Fibroblast of lung (primary cell): ENCODE measurements around the gene SRGAP1. TPM values are rescaled to one million over a fixed set of nuclear protein-coding genes. Genes with fewer than 3 reads are reported as not detected.
A peak's percentile ranks its signal among the peaks of the same experiment; 100 is the strongest.

ENCODE experiments used
- DNase-seq, 2 donors: peaks; one replicate each; pipeline versions ENCODE4 v3.0.0 to v3.0.0-alpha.2; 2010; ENCODE audit warnings: low read depth in 2 of 2
- H2AFZ ChIP-seq: 2 replicates; pipeline ENCODE4 v1.5.1; 2012; ENCODE audit warnings: low read length, control low read depth, inconsistent platforms
- H3K27ac ChIP-seq: 2 replicates; pipeline ENCODE4 v1.5.1; 2011; ENCODE audit warnings: low read length, control low read depth; ENCODE audit not compliant: insufficient read depth
- H3K27me3 ChIP-seq: 2 replicates; pipeline ENCODE4 v1.5.1; 2011; ENCODE audit warnings: mild to moderate bottlenecking, low read length; ENCODE audit not compliant: control insufficient read depth, insufficient read depth
- H3K36me3 ChIP-seq: 2 replicates; pipeline ENCODE4 v1.5.1; 2011; ENCODE audit warnings: low read length; ENCODE audit not compliant: control insufficient read depth, insufficient read depth
- H3K4me1 ChIP-seq: 2 replicates; pipeline ENCODE4 v1.5.1; 2011; ENCODE audit warnings: low read length; ENCODE audit not compliant: control insufficient read depth, insufficient read depth; ENCODE audit errors: extremely low read depth
- H3K4me2 ChIP-seq: 2 replicates; pipeline ENCODE4 v1.5.1; 2011; ENCODE audit warnings: low read length, control low read depth; ENCODE audit not compliant: insufficient read depth; ENCODE audit errors: extremely low read depth
- H3K4me3 ChIP-seq, 4 experiments: fragments of 200-600 bp in 1 of 4; sonication (generic) in 1 of 4; replicated peaks in 1 of 4; 2 replicates each; pipeline ENCODE4 v1.5.1; 2011 to 2016; ENCODE audit warnings: low read length in 4 of 4, low read depth in 3 of 4, mild to moderate bottlenecking in 3 of 4, control low read depth in 2 of 4, inconsistent platforms in 1 of 4, mixed read lengths in 1 of 4; ENCODE audit not compliant: insufficient read depth in 1 of 4; ENCODE audit errors: control extremely low read depth in 1 of 4
- H3K79me2 ChIP-seq: 2 replicates; pipeline ENCODE4 v1.5.1; 2012; ENCODE audit warnings: mild to moderate bottlenecking, low read length, inconsistent platforms; ENCODE audit not compliant: control insufficient read depth, insufficient read depth
- H3K9ac ChIP-seq: 2 replicates; pipeline ENCODE4 v1.5.1; 2011; ENCODE audit warnings: mild to moderate bottlenecking, low read length, control low read depth; ENCODE audit not compliant: insufficient read depth
- H3K9me3 ChIP-seq: 2 replicates; pipeline ENCODE4 v1.5.1; 2012; ENCODE audit warnings: low read depth, low read length; ENCODE audit not compliant: control insufficient read depth, insufficient read depth
- H4K20me1 ChIP-seq: 2 replicates; pipeline ENCODE4 v1.5.1; 2011; ENCODE audit warnings: low read length; ENCODE audit not compliant: control insufficient read depth, insufficient read depth; ENCODE audit errors: extremely low read depth
- EZH2 ChIP-seq: IDR thresholded peaks from 2 replicates; pipeline ENCODE4 v1.5.1; 2012; ENCODE audit warnings: low read length, control low read depth, mild to moderate bottlenecking; ENCODE audit errors: missing control alignments
- polyA plus RNA-seq, 2 donors: library from polyadenylated mRNA; depleted of rRNA in 1 of 2; stranded (reverse) in 1 of 2; unstranded in 1 of 2; fragments of >200 nt; gene quantifications; 2 replicates each; pipeline ENCODE4 v1.2.1, GENCODE V29; 2011 to 2012; ENCODE audit warnings: missing spikeins in 1 of 2
- total RNA-seq: library from RNA; depleted of rRNA; stranded (reverse); fragments of >200 nt; gene quantifications from 2 replicates; pipeline ENCODE4 v1.2.1, GENCODE V29; 2014
- TF ChIP-seq, protein P1 (sequence below), 2 donors: IDR thresholded peaks in 1 of 2; conservative IDR thresholded peaks in 1 of 2; 1 replicate in 1 of 2; 2 replicates in 1 of 2; pipeline ENCODE4 v1.5.1; 2011 to 2012; ENCODE audit warnings: low read length in 2 of 2, control low read depth in 1 of 2, inconsistent platforms in 1 of 2, low read depth in 1 of 2, mild to moderate bottlenecking in 1 of 2

The SRGAP1 gene
- total and polyA plus RNA-seq, 2 donors (not counting 1 experiment from before 2014, with no cell fraction given): 18.9 to 30.2 TPM

DNA sequence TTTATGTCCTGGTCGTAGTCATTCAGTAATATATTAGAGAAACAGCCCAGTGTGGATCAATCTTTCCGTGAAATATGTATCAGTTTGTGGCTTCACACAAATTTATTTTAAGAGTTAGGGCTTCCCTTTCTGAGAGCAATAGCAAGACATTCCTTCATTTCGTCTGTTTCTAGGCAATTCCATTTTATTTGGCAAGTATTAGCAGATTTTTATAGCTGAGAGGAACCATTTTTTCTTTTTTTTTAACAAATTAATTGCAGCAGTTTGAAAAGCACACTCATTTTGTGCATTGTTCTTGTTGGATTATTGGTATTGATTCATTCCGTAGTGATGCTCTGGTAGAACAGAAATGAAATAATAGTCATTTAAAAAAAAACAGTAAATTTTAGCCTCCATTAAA lies 132.9 kb downstream of the SRGAP1 start:
- peak overlapping the region; percentile 60 for H3K27ac ChIP-seq
- peaks cover 56% of the 10 kb centered on the region for H3K79me2 ChIP-seq
- H3K4me2 ChIP-seq: no peak overlapping the region
- H3K4me1 ChIP-seq: no peaks in the 10 kb centered on the region
- no peak for TF ChIP-seq EZH2
- TF ChIP-seq, protein P1, sequence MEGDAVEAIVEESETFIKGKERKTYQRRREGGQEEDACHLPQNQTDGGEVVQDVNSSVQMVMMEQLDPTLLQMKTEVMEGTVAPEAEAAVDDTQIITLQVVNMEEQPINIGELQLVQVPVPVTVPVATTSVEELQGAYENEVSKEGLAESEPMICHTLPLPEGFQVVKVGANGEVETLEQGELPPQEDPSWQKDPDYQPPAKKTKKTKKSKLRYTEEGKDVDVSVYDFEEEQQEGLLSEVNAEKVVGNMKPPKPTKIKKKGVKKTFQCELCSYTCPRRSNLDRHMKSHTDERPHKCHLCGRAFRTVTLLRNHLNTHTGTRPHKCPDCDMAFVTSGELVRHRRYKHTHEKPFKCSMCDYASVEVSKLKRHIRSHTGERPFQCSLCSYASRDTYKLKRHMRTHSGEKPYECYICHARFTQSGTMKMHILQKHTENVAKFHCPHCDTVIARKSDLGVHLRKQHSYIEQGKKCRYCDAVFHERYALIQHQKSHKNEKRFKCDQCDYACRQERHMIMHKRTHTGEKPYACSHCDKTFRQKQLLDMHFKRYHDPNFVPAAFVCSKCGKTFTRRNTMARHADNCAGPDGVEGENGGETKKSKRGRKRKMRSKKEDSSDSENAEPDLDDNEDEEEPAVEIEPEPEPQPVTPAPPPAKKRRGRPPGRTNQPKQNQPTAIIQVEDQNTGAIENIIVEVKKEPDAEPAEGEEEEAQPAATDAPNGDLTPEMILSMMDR (conservative IDR thresholded peaks at IDR 0.05 in 1 of 2, IDR thresholded peaks at IDR 0.05 in 1 of 2; ENCODE audit: low read depth in 1 of 2, low read length in 2 of 2): no peak
- H3K9ac ChIP-seq: no peak overlapping the region
- DNase-seq: no peak
- H3K4me3 ChIP-seq: no peak overlapping the region
- no peaks in the 10 kb centered on the region for H3K27me3 ChIP-seq
- no peak overlapping the region for H2AFZ ChIP-seq
- H3K36me3 ChIP-seq: no peaks in the 10 kb centered on the region
- H4K20me1 ChIP-seq: no peaks in the 10 kb centered on the region
- no peaks in the 10 kb centered on the region for H3K9me3 ChIP-seq

- peaks cover 60% of the 10 kb centered on the region for H3K79me2 ChIP-seq
- no peak overlapping the region for H3K4me3 ChIP-seq
- H3K27ac ChIP-seq: peak overlapping the region; percentile 60
- H3K4me1 ChIP-seq: no peaks in the 10 kb centered on the region
- no peaks in the 10 kb centered on the region for H4K20me1 ChIP-seq
- H3K36me3 ChIP-seq: no peaks in the 10 kb centered on the region
- peak overlapping the region; percentile 21 for H3K4me2 ChIP-seq
- DNase-seq: peak; percentile 75 to 85
- no peak overlapping the region for H3K9ac ChIP-seq
- TF ChIP-seq EZH2: no peak
- TF ChIP-seq, protein P1 (conservative IDR thresholded peaks at IDR 0.05 in 1 of 2, IDR thresholded peaks at IDR 0.05 in 1 of 2; ENCODE audit: low read depth in 1 of 2, low read length in 2 of 2): no peak
- H2AFZ ChIP-seq: no peak overlapping the region
- no peaks in the 10 kb centered on the region for H3K27me3 ChIP-seq
- H3K9me3 ChIP-seq: no peaks in the 10 kb centered on the region
These were observed 134.0 kb downstream of the SRGAP1 start for GRCh38 chr12:63978519-63978918.

DNA sequence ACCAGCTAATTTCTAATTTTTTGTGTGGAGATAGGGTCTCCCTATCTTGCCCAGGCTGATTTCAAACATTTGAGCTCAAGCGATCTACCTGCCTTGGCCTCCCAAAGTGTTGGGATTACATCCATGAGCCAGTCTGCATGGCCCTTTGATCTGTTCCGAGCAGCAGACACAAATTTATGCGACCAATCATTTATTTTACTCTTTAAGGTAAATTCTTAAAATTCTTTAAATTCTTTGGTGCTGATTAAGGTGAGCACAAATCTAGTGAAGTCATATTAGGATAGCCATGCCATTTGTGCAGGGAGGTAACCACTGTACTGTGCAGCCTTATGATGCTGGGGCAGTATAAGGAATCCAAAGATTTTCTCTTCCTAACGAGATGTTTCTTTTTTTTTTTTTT lies 135.7 kb downstream of the SRGAP1 start:
- DNase-seq: no peak
- no peak overlapping the region for H3K4me2 ChIP-seq
- H3K4me1 ChIP-seq: no peaks in the 10 kb centered on the region
- TF ChIP-seq, protein P1 (conservative IDR thresholded peaks at IDR 0.05 in 1 of 2, IDR thresholded peaks at IDR 0.05 in 1 of 2; ENCODE audit: low read depth in 1 of 2, low read length in 2 of 2): no peak
- no peak for TF ChIP-seq EZH2
- no peaks in the 10 kb centered on the region for H4K20me1 ChIP-seq
- peaks cover 62% of the 10 kb centered on the region for H3K79me2 ChIP-seq
- H3K9me3 ChIP-seq: no peaks in the 10 kb centered on the region
- peaks cover 3% of the 10 kb centered on the region for H3K36me3 ChIP-seq
- no peaks in the 10 kb centered on the region for H3K27me3 ChIP-seq
- no peak overlapping the region for H3K4me3 ChIP-seq
- H2AFZ ChIP-seq: no peak overlapping the region
- no peak overlapping the region for H3K9ac ChIP-seq
- no peak overlapping the region for H3K27ac ChIP-seq
